ENCODE measurements around the gene SMU1. TPM values are rescaled to one million over a fixed set of nuclear protein-coding genes. Genes with fewer than 3 reads are reported as not detected.
A peak's percentile ranks its signal among the peaks of the same experiment; 100 is the strongest.
"Not testable (repeated sequence)": the region's sequence is repeated elsewhere in the genome, so short reads cannot be mapped to it uniquely, and the experiment has no call there.

Gene SMU1
- total RNA-seq, 1 donor from 2014 or later, result 20.5 TPM

DNA sequence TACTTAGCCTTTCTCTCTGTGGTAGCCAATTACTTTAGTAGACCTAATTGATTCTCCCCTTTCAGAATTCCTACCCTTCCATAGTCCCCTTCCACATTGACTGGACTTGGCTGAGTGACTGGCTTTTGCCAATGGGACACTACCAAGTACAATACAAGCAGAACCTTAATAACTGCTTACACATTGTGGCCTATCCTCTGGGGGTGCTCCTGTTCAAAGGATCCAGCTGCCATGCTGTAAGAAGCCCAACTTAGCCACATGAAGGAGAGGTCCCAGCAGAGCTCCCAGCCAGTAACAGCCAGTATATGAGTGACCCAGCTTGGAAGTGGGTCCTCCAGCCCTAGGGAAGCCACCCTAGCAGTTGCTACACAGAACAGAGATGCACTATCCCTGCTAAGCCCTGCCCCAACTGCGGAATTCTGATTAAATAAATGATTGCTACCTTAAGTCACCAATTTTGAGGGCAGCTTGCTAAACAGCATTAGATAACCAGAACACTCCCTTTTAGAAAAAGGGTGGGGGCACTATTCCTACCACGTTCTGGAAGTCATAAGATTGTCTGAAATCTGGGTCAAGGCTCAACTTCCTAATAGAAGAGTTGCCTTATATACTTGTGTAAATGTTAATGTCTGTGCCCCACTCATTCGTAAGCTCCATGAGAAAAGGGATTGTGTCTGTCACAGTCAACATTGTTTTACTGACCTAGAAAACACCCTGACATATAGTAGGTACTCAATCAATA lies 64.0 kb downstream of the SMU1 start:
- ATAC-seq (peak; percentile 55 to 62), DNase-seq (no peak)
- Histone ChIP-seq H3K27me3 (ENCODE audit: low read depth) (no peaks in the 10 kb centered on the region), H3K27ac (no peak overlapping the region), H3K4me1 (no peaks in the 10 kb centered on the region), H3K4me3 (no peak overlapping the region), H3K36me3 (no peaks in the 10 kb centered on the region), H3K9me3 (no peaks in the 10 kb centered on the region)
- TF ChIP-seq, protein P1, sequence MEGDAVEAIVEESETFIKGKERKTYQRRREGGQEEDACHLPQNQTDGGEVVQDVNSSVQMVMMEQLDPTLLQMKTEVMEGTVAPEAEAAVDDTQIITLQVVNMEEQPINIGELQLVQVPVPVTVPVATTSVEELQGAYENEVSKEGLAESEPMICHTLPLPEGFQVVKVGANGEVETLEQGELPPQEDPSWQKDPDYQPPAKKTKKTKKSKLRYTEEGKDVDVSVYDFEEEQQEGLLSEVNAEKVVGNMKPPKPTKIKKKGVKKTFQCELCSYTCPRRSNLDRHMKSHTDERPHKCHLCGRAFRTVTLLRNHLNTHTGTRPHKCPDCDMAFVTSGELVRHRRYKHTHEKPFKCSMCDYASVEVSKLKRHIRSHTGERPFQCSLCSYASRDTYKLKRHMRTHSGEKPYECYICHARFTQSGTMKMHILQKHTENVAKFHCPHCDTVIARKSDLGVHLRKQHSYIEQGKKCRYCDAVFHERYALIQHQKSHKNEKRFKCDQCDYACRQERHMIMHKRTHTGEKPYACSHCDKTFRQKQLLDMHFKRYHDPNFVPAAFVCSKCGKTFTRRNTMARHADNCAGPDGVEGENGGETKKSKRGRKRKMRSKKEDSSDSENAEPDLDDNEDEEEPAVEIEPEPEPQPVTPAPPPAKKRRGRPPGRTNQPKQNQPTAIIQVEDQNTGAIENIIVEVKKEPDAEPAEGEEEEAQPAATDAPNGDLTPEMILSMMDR (IDR thresholded peaks at IDR 0.05), result no peak
- intact Hi-C loops (cut with DNase I), result no loop called here

DNA sequence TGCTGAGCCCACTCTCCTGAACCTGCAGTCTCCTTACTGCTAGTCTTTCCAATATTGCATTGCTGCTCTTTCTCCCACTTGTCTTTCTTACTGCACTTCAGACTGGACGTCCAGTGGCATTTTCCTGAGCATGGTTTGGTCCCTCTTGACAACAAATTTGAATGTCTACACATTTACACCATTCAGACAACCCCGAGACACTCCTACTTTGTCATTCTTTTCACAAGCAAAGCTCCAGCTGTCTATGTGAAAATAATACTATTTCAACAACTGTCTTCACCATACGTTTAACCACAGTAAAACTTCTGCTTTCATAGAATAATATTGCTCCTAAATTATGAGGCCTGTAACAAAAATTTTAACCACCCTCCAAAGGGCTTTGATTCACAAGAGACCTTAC lies 64.6 kb downstream of the SMU1 start:
- H3K4me1 ChIP-seq, result no peaks in the 10 kb centered on the region
- no peaks in the 10 kb centered on the region for H3K27me3 ChIP-seq (ENCODE audit: low read depth)
- H3K4me3 ChIP-seq, result no peak overlapping the region
- ATAC-seq (peak; percentile 43 to 56), DNase-seq (no peak)
- H3K9me3 ChIP-seq, result no peaks in the 10 kb centered on the region
- intact Hi-C loops (cut with DNase I), result no loop called here
- H3K36me3 ChIP-seq, result no peaks in the 10 kb centered on the region
- H3K27ac ChIP-seq, result peak overlapping the region; percentile 29
- TF ChIP-seq, protein P1 (IDR thresholded peaks at IDR 0.05), result no peak

DNA sequence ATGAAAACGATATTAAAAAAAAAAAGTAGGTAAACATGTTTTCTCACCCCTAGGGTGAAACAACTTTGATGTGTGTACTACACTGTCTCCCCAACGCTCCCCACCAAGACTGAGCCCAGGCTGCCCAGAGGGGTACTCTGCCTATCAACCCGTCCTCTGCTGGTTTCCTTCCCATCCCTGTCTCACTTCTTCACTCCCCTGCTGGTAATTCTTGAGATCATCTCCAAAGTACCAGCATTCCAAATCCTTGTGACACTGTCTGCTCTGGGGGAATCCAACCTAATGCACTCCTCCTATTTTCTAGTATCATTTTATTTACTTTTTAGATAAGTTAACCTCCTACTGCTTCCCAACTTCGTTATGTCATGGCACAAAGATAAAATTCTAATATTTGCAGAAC lies 68.7 kb downstream of the SMU1 start:
- TF ChIP-seq, protein P1 (IDR thresholded peaks at IDR 0.05), result no peak
- Histone ChIP-seq H3K9me3 (no peaks in the 10 kb centered on the region), H3K27me3 (ENCODE audit: low read depth) (no peaks in the 10 kb centered on the region), H3K4me3 (no peak overlapping the region), H3K4me1 (no peaks in the 10 kb centered on the region), H3K36me3 (no peaks in the 10 kb centered on the region), H3K27ac (no peak overlapping the region)
- no peak for ATAC-seq
- DNase-seq, result no peak
- intact Hi-C loops (cut with DNase I), result no loop called here

DNA sequence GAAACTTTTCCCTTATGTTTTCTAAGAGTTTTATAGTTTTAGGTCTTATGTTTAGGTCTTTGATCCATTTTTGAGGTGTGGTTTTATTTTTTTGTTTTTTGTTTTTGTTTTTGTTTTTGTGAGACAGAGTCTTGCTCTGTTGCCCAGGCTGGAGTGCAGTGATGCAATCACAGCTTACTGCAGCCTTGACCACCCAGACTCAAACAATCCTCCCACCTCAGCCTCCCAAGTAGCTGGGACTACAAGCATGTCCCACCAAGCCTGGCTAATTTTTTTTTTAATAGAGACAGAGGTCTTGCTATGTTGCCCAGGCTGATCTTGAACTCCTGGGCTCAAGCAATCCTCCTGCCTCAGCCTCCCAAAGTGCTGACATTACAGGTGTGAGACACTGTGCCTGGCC lies 71.1 kb downstream of the SMU1 start:
- H3K27me3 ChIP-seq (ENCODE audit: low read depth); DNase-seq; H3K9me3 ChIP-seq; H3K36me3 ChIP-seq; ATAC-seq; H3K27ac ChIP-seq; H3K4me3 ChIP-seq; intact Hi-C loops (cut with DNase I): not testable (repeated sequence)
- peaks cover 14% of the 10 kb centered on the region for H3K4me1 ChIP-seq

DNA sequence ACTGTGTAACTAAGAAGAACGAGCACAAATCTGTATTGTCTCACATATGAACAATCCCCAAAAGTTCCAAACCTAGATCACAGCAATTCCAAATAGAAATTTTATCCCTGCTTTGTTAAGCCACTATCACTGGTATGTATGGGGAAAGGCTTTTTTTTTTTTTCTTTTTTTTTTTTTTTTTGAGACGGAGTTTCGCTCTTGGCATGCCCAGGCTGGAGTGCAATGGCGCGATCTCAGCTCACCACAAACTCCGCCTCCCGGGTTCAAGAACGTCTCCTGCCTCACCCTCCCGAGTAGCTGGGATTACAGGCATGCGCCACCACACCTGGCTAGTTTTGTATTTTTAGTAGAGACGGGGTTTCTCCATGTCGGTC lies 75.8 kb downstream of the SMU1 start:
- H3K27ac ChIP-seq, result peak overlapping the region; percentile 94
- peak; percentile 2 to 34 for ATAC-seq
- H3K9me3 ChIP-seq, result not testable (repeated sequence)

DNA sequence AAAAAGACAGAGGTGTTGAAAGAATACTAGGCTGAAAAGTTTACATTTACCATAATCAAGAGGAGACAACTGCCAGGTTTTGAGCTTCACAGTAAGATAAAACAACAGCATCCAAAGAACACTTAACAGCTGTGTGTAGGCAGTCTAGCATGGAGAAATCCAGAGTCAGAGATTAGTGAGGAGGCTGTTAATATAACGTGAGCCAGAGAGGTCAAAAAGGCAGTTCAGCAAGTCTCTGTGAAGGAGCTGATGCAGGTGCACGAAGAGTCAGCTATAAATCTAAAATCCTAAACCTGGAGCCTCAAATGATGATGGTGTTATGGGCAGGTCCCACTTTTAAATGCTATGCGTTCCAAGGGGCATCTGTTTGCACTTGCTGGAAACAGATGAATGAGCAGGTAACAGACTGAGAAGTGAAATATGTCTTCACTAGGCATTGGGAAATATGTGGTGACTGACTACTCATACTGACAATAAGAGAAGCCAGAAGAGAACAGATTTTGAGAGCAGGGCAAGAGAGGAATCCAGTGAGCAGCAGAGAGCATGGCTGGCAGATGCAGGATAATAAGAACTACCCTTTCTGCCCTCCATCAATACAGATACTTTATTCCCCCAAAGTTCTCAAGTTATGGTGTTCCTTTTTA lies 83.8 kb downstream of the SMU1 start:
- Histone ChIP-seq H3K27ac (no peak overlapping the region), H3K9me3 (no peaks in the 10 kb centered on the region), H3K4me3 (no peak overlapping the region), H3K36me3 (peaks cover 60% of the 10 kb centered on the region), H3K4me1 (no peaks in the 10 kb centered on the region), H3K27me3 (ENCODE audit: low read depth) (no peaks in the 10 kb centered on the region)
- DNase-seq, result no peak
- TF ChIP-seq, protein P1 (IDR thresholded peaks at IDR 0.05), result no peak
- intact Hi-C loops (cut with DNase I), result no loop called here
- ATAC-seq, result no peak

More for the DNA sequence above, 75.8 kb downstream of the SMU1 start:
- intact Hi-C loops (cut with DNase I); H3K27me3 ChIP-seq (ENCODE audit: low read depth); DNase-seq: not testable (repeated sequence)
- H3K36me3 ChIP-seq, result peaks cover 24% of the 10 kb centered on the region
- peaks cover 22% of the 10 kb centered on the region for H3K4me1 ChIP-seq
- H3K4me3 ChIP-seq, result peak overlapping the region; percentile 69
